Measurements from ENCODE around the gene ZNF26. TPM values are rescaled to one million over a fixed set of nuclear protein-coding genes. Genes with fewer than 3 reads are reported as not detected.
"Not testable (repeated sequence)": the region's sequence is repeated elsewhere in the genome, so short reads cannot be mapped to it uniquely, and the experiment has no call there.

ZNF26 gene
- polyA plus RNA-seq, 6 donors from 2014 or later, result 13.3 to 29.2 (median 17.9) TPM

- peaks cover 10 to 18% of the 10 kb centered on the region in 2 donors for H3K36me3 Mint-ChIP-seq
- H3K27ac Mint-ChIP-seq, result no peak overlapping the region
- H3K4me1 Mint-ChIP-seq, result peaks cover 24 to 27% (median 25%) of the 10 kb centered on the region in 3 donors
- H3K9me3 Mint-ChIP-seq, result peaks cover 0 to 13% (median 6%) of the 10 kb centered on the region in 7 donors
- DNase-seq, result no peak
- no peak for ATAC-seq (ENCODE audit: low read depth in 2 of 2)
- no peaks in the 10 kb centered on the region for H3K27me3 Mint-ChIP-seq
- H3K4me3 Mint-ChIP-seq, result no peak overlapping the region
These were observed 35.2 kb upstream of the ZNF26 start for GRCh38 chr12:132950844-132951535.

GRCh38 chr12:132951649-132952048 lies 34.5 kb upstream of the ZNF26 start:
- H3K9me3 Mint-ChIP-seq, result peaks cover 0 to 9% (median 6%) of the 10 kb centered on the region in 7 donors
- DNase-seq, result no peak
- ATAC-seq (ENCODE audit: low read depth in 2 of 2), result no peak
- no peaks in the 10 kb centered on the region for H3K27me3 Mint-ChIP-seq
- H3K4me1 Mint-ChIP-seq, result peaks cover 30 to 33% (median 31%) of the 10 kb centered on the region in 3 donors
- peaks cover 8 to 13% of the 10 kb centered on the region in 2 donors for H3K36me3 Mint-ChIP-seq
- H3K27ac Mint-ChIP-seq, result no peak overlapping the region
- no peak overlapping the region for H3K4me3 Mint-ChIP-seq

DNA sequence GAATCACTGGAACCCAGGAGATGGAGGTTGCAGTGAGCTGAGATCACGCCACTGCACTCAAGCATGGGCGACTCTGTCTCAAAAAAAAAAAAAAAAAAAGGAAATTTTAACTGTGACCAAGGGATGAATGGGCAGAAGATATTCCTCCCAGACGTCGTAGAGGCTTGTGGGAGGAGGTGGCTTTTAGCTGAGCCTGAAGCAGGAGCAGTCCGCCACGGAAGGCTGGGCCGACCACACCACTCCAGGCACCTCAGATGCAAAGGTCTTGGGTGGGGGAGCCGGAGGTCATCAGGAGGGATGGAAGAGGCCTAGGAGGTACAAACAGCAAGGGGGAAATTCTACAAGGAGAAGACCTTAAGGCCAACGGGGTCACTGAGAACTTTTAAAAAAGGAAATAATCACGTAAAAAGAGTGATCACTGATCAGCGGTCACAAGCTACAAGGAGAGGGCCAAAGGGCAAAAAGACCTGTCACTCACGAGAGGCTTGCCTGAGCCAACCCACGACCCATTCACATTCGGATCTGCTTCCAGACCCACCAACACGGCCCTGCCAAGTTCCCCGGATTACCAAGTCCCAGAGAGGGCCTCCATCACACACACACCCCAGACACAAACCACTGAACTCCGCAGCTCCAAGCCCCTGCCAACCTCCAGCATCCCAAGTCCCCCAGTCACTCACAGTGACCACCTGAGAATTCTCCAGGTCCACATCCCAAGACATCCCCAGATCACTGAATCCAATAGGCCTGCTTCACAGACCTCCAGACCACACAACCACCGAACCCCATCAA lies 33.6 kb upstream of the ZNF26 start:
- no peak for DNase-seq
- Mint-ChIP-seq H3K4me1 (peaks cover 32 to 38% (median 36%) of the 10 kb centered on the region in 3 donors), H3K36me3 (peaks cover 8 to 13% of the 10 kb centered on the region in 2 donors), H3K9me3 (peaks cover 0 to 10% (median 6%) of the 10 kb centered on the region in 7 donors), H3K27me3 (no peaks in the 10 kb centered on the region), H3K4me3 (peak overlapping the region in 1 of 8 donors; percentile 60), H3K27ac (peak overlapping the region in 2 of 6 donors; percentile 67 to 82)
- no peak for ATAC-seq (ENCODE audit: low read depth in 2 of 2)

DNA sequence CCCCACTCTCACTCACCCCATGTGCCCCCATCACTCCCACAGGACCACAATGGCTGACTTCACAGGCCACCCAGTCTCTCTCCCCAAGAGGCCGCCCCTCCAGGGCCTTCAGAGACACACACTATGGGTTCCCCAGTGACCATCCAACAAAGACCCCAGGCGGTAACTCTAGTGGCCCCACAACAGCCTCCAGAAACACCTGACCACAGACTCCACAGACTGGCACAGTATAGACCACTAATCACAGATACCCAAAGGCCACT lies 33.1 kb upstream of the ZNF26 start:
- peaks cover 0 to 10% (median 4%) of the 10 kb centered on the region in 7 donors for H3K9me3 Mint-ChIP-seq
- no peaks in the 10 kb centered on the region for H3K27me3 Mint-ChIP-seq
- H3K4me1 Mint-ChIP-seq, result peaks cover 32 to 38% (median 36%) of the 10 kb centered on the region in 3 donors
- H3K4me3 Mint-ChIP-seq, result peak overlapping the region in 1 of 8 donors; percentile 60
- peak overlapping the region in 1 of 6 donors; percentile 82 for H3K27ac Mint-ChIP-seq
- H3K36me3 Mint-ChIP-seq, result peaks cover 7 to 13% of the 10 kb centered on the region in 2 donors
- no peak for ATAC-seq (ENCODE audit: low read depth in 2 of 2)
- DNase-seq, result no peak

GRCh38 chr12:132953771-132954170 lies 32.4 kb upstream of the ZNF26 start:
- Mint-ChIP-seq H3K9me3 (peaks cover 0 to 10% (median 3%) of the 10 kb centered on the region in 7 donors), H3K27ac (peak overlapping the region in 1 of 6 donors; percentile 81), H3K4me3 (peak overlapping the region in 2 of 8 donors; percentile 51 to 90), H3K4me1 (peaks cover 32 to 38% (median 36%) of the 10 kb centered on the region in 3 donors), H3K36me3 (peaks cover 0 to 13% of the 10 kb centered on the region in 2 donors), H3K27me3 (no peaks in the 10 kb centered on the region)
- no peak for ATAC-seq (ENCODE audit: low read depth in 2 of 2)
- no peak for DNase-seq

GRCh38 chr12:132954471-132955048 lies 31.6 kb upstream of the ZNF26 start:
- no peak for ATAC-seq (ENCODE audit: low read depth in 2 of 2)
- peaks cover 32 to 38% (median 38%) of the 10 kb centered on the region in 3 donors for H3K4me1 Mint-ChIP-seq
- peaks cover 0 to 7% (median 3%) of the 10 kb centered on the region in 7 donors for H3K9me3 Mint-ChIP-seq
- peak overlapping the region in 5 of 6 donors; percentile 21 to 96 (median 87) for H3K27ac Mint-ChIP-seq
- no peak for DNase-seq
- peaks cover 0 to 13% of the 10 kb centered on the region in 2 donors for H3K36me3 Mint-ChIP-seq
- H3K4me3 Mint-ChIP-seq, result peak overlapping the region; percentile 74 to 99 (median 95)
- H3K27me3 Mint-ChIP-seq, result no peaks in the 10 kb centered on the region

DNA sequence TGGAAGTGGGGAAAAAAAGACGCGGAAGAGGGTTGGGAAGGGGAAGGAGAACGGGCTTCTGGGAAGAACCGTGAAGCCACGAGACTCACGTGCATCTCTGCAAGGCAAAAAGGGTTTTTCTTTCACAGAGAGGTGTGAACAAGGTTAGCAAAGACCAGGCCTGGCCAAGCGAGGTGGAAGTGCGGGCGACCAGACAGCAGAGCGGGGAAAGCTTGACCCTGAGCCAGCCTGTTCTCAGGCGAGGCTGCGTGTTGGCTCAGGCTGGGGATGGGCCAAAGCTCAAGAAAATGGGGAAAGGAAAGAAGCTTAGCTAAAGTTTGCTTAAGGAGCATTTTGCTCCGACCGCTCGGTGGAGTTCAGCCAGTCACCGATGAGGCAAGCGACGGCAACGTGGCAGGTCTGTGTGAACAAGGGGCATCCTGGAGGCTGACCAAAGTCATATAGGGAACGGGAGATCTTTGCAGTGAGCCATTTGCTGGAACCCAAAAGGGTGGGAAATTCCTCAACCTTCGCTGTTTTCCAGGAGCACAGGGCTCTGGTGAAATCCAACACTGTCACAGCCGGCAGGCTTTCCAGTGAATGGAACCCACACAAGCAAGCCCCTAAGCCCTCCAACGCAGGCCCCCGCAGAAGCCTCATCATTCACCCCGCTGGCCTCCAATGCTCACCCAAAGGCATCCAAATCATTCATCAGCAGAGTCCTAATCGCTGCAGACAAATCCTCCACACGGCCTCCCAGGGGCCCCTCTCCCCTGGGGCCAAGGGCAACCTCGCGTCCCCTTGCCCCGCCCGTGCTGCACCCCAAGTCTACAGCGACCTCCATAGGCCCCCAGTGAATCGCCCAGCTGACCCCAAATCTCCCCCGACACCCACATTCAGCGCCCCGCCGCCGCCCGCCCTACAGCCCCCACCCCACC lies 30.8 kb upstream of the ZNF26 start:
- Mint-ChIP-seq H3K4me1 (peaks cover 32 to 41% (median 38%) of the 10 kb centered on the region in 3 donors), H3K27me3 (no peaks in the 10 kb centered on the region), H3K36me3 (peaks cover 0 to 13% of the 10 kb centered on the region in 2 donors), H3K9me3 (peaks cover 0 to 6% (median 3%) of the 10 kb centered on the region in 7 donors), H3K4me3 (peak overlapping the region; percentile 90 to 99 (median 96)), H3K27ac (peak overlapping the region; percentile 79 to 96 (median 89))
- DNase-seq (no peak), ATAC-seq (ENCODE audit: low read depth in 2 of 2) (peak; percentile 65 to 69)

DNA sequence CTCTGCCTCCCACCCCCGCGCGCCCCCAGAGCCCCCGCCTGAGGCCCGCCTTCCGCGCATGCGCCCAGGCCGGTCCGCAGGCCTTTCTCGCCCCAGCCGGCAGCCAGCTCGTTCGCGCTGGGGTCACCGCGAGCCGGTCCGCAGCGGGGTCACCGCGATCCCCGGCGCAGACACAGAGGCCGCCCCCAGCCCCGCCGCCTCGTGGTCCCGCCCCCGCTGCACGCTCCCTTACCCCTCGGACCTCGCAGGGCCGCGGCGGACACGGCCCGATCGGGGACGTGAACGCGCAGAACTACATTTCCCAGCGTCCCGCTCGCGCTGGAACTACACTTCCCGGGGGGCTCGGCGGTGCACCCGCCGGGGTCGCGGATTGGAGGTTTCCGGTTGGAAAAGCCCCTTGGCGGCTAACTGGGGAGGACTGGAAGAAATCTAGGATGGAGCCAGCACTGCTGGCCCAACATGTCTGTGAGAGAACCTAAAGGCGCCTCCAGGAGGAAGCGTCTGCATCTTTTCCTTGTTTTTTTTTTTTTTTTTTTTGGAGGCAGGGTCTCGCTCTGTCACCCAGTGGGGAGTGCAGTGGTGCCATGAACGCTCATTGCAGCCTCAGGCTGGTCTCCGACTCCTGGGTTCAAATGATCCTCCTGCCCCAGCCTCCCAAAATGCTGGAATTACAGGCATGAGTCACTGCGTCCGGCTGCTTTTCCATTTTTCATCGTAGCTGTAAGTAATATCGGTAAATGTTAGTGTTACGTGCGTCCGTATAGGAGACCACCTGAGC lies 30.0 kb upstream of the ZNF26 start, which contains the start of gene ZNF605:
Gene ZNF605, minus strand, starts transcription at position 296 of the 778 bp plus-strand sequence. CDS start 10,671 bp downstream, outside the sequence.
- H3K27me3 Mint-ChIP-seq, result no peaks in the 10 kb centered on the region
- peak within 1 kb of the TSS; percentile 90 to 99 (median 96) for H3K4me3 Mint-ChIP-seq
- peaks cover under 1 to 13% of the 10 kb centered on the region in 2 donors for H3K36me3 Mint-ChIP-seq
- peak; percentile 91 to 93 for ATAC-seq (ENCODE audit: low read depth in 2 of 2)
- H3K9me3 Mint-ChIP-seq, result peaks cover 0 to 6% (median 3%) of the 10 kb centered on the region in 7 donors
- H3K4me1 Mint-ChIP-seq, result peaks cover 32 to 41% (median 38%) of the 10 kb centered on the region in 3 donors
- peak within 1 kb of the TSS; percentile 88 to 97 (median 95) for H3K27ac Mint-ChIP-seq
- peak; percentile 89 for DNase-seq

DNA sequence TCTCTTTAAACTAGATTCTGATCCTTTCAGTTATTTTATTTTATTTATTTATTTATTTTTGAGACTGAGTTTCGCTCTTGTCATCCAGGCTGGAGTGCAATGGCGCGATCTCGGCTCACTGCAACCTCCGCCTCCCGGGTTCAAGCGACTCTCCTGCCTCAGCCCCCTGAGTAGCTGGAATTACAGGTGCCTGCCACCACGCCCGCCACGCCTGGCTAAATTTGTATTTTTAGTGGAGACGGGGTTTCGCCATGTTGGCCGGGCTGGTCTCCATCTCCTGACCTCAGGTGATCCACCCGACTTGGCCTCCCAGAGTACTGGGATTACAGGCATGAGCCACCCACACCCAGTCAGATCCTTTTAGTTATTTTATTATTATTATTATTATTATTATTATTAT lies 24.4 kb upstream of the ZNF26 start:
- H3K27me3 Mint-ChIP-seq; H3K4me3 Mint-ChIP-seq; DNase-seq; H3K27ac Mint-ChIP-seq; ATAC-seq (ENCODE audit: low read depth in 2 of 2): not testable (repeated sequence)
- Mint-ChIP-seq H3K36me3 (peaks cover 11 to 17% of the 10 kb centered on the region in 2 donors), H3K4me1 (peaks cover 7 to 18% (median 8%) of the 10 kb centered on the region in 3 donors), H3K9me3 (peaks cover 0 to 10% (median 3%) of the 10 kb centered on the region in 7 donors)

DNA sequence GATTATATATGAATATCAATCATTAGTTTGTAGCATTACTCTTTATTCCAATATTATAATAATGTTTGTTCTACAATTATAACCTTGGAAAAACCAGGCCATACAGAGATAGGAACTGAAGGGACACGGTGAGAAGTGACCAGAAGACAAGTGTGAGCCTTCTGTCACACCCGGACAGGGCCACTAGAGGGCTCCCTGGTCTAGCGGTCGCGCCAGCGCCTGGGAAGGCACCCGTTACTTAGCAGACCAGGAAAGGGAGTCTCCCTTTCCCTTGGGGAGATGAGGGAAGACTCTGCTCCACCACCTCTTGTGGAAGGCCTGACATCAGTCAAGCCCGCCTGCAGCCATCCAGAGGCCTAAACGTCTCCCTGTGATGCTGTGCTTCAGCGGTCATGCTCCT lies 22.2 kb upstream of the ZNF26 start:
- not testable (repeated sequence) for ATAC-seq (ENCODE audit: low read depth in 2 of 2); DNase-seq; H3K27ac Mint-ChIP-seq; H3K4me3 Mint-ChIP-seq; H3K27me3 Mint-ChIP-seq
- peaks cover 2 to 17% (median 7%) of the 10 kb centered on the region in 3 donors for H3K4me1 Mint-ChIP-seq
- H3K36me3 Mint-ChIP-seq, result peaks cover 11 to 17% of the 10 kb centered on the region in 2 donors
- H3K9me3 Mint-ChIP-seq, result peaks cover 0 to 15% (median 3%) of the 10 kb centered on the region in 7 donors

DNA sequence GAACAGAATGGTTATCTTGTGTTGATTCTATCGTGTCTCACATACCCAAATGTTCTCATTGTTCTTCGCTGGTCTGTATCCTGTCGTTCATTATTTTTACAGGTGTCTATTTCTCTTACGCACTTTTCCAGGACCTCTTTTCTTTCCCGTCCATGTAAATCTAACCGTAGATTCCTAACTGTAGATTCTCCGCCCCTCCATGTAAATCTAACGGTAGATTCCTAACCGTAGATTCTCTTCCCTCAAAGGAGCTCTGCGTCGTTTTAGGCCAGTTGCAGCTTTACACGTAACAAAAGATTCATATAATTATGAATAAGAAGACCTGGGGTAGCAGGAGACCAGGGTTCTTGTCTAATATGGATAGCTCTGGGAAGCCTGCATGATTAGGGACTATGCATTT lies 20.4 kb upstream of the ZNF26 start:
- ATAC-seq (ENCODE audit: low read depth in 2 of 2) (no peak), DNase-seq (no peak)
- no peak overlapping the region for H3K4me3 Mint-ChIP-seq
- peaks cover 2 to 12% (median 7%) of the 10 kb centered on the region in 3 donors for H3K4me1 Mint-ChIP-seq
- H3K27me3 Mint-ChIP-seq, result no peaks in the 10 kb centered on the region
- peaks cover 11 to 17% of the 10 kb centered on the region in 2 donors for H3K36me3 Mint-ChIP-seq
- H3K9me3 Mint-ChIP-seq, result peaks cover 0 to 23% (median 6%) of the 10 kb centered on the region in 7 donors
- H3K27ac Mint-ChIP-seq, result no peak overlapping the region

Data from naive B cell (primary cell).